ENCODE results near the gene RALY. TPM values are rescaled to one million over a fixed set of nuclear protein-coding genes. Genes with fewer than 3 reads are reported as not detected.

Gene RALY
- total and polyA plus RNA-seq, 2 of the 4 experiments (the other 2 are of a cell fraction): 46.2 to 115 TPM

DNA sequence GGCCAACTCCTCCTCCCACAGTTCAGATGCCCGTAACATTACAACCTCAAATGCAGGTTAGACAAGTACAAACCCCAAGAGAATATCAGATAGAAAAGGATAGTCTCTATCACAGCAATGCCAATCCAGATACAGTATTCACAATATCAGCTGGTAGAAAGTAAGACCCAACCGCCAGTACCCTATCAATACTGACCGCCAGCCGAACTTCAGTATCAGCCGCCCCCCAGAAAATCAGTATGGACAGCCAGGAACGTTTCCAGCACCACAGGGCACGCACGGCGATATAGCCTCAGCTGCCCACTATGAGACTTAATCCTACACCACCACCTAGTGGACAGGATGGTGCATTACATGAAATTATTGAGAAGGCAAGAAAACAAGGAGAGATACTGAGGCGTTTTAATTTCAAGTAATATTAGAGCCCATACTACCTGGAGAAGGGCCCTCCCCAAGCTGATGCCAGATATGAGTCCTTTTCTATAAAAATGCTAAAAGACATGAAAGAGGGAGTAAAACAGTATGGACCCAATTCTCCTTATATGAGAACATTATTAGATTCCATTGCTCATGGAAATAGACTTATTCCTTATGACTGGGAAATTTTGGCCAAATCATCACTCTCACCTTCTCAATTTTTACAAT lies 135.9 kb downstream of the RALY start:
- CTCF ChIA-PET: no interaction called here
- dilution Hi-C loops (cut with HindIII; ENCODE audit: low sequenced_read_pairs, unreplicated experiment) (no loop called here), intact Hi-C loops (cut with micrococcal nuclease) (loop anchor here (1.0 kb wide), 4 partner anchors 60 to 463 kb away; partner anchors contain the start of gene ACTL10), in situ Hi-C loops (cut with MboI; ENCODE audit: low sequenced_read_pairs) (loop anchor here (10.0 kb wide), 1 partner anchor 265 kb away; no protein-coding TSS in a partner anchor)
- H2BK20ac ChIP-seq (ENCODE audit: low read depth, low read length): no peak overlapping the region
- no peak overlapping the region for H4K8ac ChIP-seq (ENCODE audit: low read depth in 2 of 2, low read length in 2 of 2)
- no peak overlapping the region for H3K56ac ChIP-seq (ENCODE audit: extremely low read depth, insufficient read depth, low read length)
- no peak overlapping the region for H3K27ac ChIP-seq (ENCODE audit: insufficient read depth, low read length)
- no TSS peak for BruUV-seq (replicated peaks)
- no peak overlapping the region for H2BK120ac ChIP-seq (ENCODE audit: low read depth, low read length)
- H3K9me3 ChIP-seq (ENCODE audit: control insufficient read depth, insufficient read depth, low read length): no peaks in the 10 kb centered on the region
- peak; percentile 87 for TF ChIP-seq CTCF (conservative IDR thresholded peaks at IDR 0.05; ENCODE audit: low read depth, low read length)
- TF ChIP-seq CEBPB (IDR thresholded peaks at IDR 0.05; ENCODE audit: low read depth, low read length): no peak
- TF ChIP-seq RAD21 (IDR thresholded peaks at IDR 0.05; ENCODE audit: low read length): peak; percentile 92
- TF ChIP-seq SMC3 (IDR thresholded peaks at IDR 0.05; ENCODE audit: low read depth, low read length): peak; percentile 74
- no peak for TF ChIP-seq MAZ (IDR thresholded peaks at IDR 0.05; ENCODE audit: borderline replicate concordance, low read depth, low read length)
- H3K4me1 ChIP-seq (ENCODE audit: control insufficient read depth, insufficient read depth, low read length): no peaks in the 10 kb centered on the region
- POLR2A ChIA-PET (ENCODE audit: unreplicated experiment): no interaction called here
- no peak overlapping the region for H4K91ac ChIP-seq (ENCODE audit: insufficient read depth, low read depth, low read length)
- H3K18ac ChIP-seq (ENCODE audit: low read depth, low read length): no peak overlapping the region
- 0 out of 2 replicates have a peak overlapping the region, but pooled peaks have one; percentile 28 for H3K4me2 ChIP-seq (ENCODE audit: low read depth, low read length)
- DNase-seq (peak; percentile 73), ATAC-seq (ENCODE audit: low read depth) (peak; percentile 99)
- no peaks in the 10 kb centered on the region for H3K9me1 ChIP-seq (ENCODE audit: insufficient read depth, low read length)
- no peak overlapping the region for H3K4me3 ChIP-seq (ENCODE audit: insufficient read depth, low read depth, low read length)
- H2AK9ac ChIP-seq (replicated peaks; ENCODE audit: low read depth, low read length, poor library complexity): peak overlapping the region; percentile 70
- no peak overlapping the region for H3K14ac ChIP-seq (replicated peaks; ENCODE audit: low read depth, low read length)
- H2AK5ac ChIP-seq (ENCODE audit: low read depth, low read length): no peak overlapping the region
- H2AFZ ChIP-seq (replicated peaks; ENCODE audit: low read length, poor library complexity): peak overlapping the region; percentile 88
- no peaks in the 10 kb centered on the region for H3K36me3 ChIP-seq (ENCODE audit: control insufficient read depth, insufficient read depth, low read length)
- H3K9ac ChIP-seq (ENCODE audit: low read depth, low read length): no peak overlapping the region
- no peak overlapping the region for H3K23ac ChIP-seq (ENCODE audit: low read depth, low read length)
- H4K20me1 ChIP-seq (ENCODE audit: insufficient read depth, low read length): no peaks in the 10 kb centered on the region
- no peak overlapping the region for H3K4ac ChIP-seq (ENCODE audit: low read depth, low read length)
- no CpG with 5 or more reads among the region's 10 CpGs for WGBS, 2 experiments (ENCODE audit: extremely low coverage in 2 of 2, insufficient read length in 1 of 2)
- H4K5ac ChIP-seq (ENCODE audit: low read depth, low read length): no peak overlapping the region
- H3K27me3 ChIP-seq (ENCODE audit: control insufficient read depth, insufficient read depth, low read length): no peaks in the 10 kb centered on the region
- H2BK5ac ChIP-seq (ENCODE audit: low read depth, low read length, poor library complexity, severe bottlenecking): no peak overlapping the region
- H2BK15ac ChIP-seq (ENCODE audit: low read depth, low read length): no peak overlapping the region
- H3K79me1 ChIP-seq (ENCODE audit: low read depth in 1 of 2, low read length in 2 of 2): no peaks in the 10 kb centered on the region

Measured in IMR-90 (cell line).